GM12801 (cell line): Measurements from ENCODE around the gene OSMR.

Experiments
- TF ChIP-seq, protein P1 (sequence below): IDR thresholded peaks from one replicate; pipeline ENCODE4 v1.5.1; 2011; ENCODE audit warnings: control low read depth; ENCODE audit not compliant: insufficient read length; ENCODE audit errors: extremely low read depth

OSMR gene

DNA sequence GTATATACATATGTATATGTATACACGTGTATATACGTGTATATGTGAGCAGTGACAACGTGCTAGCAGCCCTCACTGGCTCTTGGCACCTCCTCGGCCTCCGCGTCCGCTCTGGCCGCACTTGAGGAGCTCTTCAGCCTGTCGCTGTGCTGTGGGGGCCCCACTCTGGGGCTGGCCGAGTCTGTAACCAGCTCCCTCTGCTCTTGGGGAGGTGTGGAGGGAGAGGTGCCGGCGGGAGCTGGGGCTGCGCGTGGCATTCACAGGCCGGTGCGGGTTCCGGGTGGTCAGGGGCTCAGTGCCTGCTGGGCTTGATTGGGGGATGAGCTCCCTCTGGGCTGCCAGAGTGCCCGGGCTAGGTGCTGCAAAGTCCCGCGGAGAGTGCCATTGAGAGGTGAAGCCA is 24.1 kb upstream of the OSMR start:
- TF ChIP-seq, protein P1, sequence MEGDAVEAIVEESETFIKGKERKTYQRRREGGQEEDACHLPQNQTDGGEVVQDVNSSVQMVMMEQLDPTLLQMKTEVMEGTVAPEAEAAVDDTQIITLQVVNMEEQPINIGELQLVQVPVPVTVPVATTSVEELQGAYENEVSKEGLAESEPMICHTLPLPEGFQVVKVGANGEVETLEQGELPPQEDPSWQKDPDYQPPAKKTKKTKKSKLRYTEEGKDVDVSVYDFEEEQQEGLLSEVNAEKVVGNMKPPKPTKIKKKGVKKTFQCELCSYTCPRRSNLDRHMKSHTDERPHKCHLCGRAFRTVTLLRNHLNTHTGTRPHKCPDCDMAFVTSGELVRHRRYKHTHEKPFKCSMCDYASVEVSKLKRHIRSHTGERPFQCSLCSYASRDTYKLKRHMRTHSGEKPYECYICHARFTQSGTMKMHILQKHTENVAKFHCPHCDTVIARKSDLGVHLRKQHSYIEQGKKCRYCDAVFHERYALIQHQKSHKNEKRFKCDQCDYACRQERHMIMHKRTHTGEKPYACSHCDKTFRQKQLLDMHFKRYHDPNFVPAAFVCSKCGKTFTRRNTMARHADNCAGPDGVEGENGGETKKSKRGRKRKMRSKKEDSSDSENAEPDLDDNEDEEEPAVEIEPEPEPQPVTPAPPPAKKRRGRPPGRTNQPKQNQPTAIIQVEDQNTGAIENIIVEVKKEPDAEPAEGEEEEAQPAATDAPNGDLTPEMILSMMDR, result no peak

DNA sequence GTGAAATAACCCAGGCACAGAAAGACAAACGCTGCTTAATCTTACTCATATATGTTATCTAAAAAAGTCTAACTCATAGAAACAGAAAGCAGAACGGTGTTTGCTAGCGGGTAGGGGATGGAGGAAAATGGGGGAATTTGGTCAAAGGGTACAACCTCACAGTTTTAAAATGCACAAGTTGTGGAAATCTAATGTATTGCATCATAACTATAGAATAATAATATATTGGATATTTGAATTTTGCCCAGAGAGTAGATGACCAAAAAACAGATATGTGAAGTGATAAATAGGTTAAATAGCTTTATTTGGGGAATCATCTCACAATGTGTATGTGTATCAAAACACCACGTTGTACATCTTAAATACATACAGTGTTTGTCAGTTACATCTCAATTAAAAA is 22.3 kb upstream of the OSMR start:
- TF ChIP-seq, protein P1, result no peak

DNA sequence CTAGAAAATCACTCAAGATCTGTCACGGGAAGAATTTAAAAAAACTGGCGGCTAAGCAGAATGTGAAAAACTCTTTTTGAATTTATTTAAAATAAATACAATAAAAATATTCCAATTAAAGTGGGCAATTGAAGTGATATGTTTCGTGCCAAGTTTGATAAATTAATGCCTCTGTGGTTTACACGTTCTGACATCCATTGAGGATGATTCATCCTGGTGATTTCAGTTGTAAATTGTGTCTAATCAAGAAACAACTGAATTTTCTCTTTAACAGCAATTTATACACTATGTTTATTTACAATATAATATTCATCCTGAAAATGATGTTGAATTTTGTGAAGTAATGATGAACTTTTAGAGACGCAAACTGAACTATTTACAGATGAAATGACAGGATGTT is 21.0 kb upstream of the OSMR start:
- TF ChIP-seq, protein P1, result no peak

DNA sequence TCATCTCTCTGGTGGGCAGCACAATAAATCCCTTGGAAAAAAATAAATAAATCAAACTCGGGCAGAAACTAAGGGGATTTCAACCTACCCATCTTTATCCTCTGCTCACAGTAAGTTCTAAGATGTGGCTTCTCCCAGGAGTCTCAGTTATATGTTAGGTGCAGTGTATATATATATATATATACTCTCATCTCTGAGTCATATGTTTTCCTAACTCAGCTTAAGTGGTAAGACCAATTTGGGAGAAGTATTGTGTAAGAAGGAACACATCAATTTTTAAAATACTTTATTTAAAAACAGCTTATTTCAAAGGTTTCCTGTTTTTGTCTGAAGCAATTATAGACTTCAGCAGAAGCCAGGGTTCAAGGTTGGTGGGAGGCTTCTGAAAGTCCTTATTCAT is 20.3 kb upstream of the OSMR start:
- TF ChIP-seq, protein P1, result no peak

DNA sequence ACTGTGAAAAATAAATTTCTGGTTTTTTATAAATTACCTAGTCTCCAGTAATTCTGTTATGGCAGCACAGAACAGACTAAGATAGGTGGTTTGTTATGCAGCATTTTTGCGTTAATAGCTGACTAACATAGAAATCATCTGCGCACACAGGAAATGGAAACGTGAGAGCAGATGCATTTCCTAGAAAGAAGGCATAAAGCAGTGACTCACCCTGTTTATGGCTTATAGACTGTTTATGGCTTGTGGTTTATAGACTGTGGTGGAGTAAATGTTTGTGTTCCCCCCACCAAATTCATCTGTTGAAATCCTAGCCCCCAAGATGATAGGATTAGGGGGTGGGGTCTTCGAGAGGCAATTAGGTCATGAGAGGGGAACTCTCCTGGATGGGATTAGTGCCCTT is 18.3 kb upstream of the OSMR start:
- TF ChIP-seq, protein P1, result no peak

DNA sequence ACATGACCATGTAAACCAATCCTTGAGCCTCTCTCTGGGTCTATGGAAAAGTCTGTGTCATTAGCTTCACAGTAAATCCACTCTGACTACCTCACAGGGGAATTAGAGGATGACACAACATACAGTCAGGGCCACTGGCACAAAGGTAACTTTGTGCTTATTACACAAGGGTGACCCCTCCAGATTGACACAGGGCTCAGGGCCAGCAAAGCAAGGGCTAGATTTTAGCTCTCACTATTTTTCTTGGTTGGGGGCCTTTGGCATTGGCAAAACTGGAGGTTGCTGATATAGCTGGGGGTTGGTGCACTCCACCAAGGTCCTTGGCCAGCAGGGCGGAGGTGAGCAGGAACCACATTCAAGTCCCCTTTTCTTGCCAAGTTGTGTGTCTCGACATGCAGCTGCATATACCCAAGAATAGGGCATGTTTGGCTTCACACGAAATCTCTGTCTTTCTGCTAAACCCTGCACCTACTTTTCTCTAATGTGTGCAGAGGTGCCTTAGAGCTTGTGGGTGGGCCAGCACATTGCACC is 15.2 kb upstream of the OSMR start:
- TF ChIP-seq, protein P1, result no peak

DNA sequence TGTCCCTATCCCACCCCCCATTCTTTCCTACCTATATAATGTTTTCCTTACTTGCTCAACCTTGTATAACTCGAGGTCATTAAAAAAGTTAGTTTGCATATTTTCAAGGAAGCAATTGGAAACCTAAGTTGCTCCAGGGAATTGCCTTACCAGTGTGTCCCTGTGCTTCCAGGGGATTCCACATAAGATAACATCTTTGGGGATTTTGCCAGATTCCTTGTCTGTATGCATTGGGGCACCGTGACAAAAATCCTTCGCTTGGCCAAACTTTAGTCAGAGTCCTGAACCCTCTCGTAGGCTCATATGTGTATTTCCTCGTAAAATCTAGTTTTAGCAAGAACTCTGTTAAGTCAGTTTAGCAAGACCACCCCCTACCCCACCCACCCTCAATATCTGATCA is 14.7 kb upstream of the OSMR start:
- TF ChIP-seq, protein P1, result no peak

DNA sequence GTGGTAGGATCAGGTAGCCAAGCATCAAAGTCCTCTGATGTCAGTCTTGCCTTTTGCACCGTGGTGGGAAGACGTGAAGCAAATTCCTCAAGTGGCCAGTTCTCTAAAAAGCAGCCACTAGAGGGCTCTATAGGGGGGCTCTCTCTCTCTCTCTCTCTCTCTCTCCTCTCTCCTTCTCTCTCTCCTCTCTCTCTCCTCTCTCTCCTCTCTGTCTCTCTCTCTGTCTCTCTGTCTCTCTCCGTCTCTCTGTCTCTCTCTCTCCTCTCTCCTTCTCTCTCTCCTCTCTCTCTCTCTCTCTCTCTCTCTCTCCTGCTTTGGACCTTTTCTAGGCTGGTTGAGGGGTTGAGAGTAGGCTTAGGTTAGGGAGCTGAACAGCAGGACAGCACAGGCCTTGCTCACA is 13.9 kb upstream of the OSMR start:
- TF ChIP-seq, protein P1, result no peak
